Neural cell (in vitro differentiated cells): ENCODE results near the gene NUDT3.

ENCODE experiments used
- CTCF ChIP-seq: fragments of 450-650 bp; IDR thresholded peaks from 2 replicates; pipeline ENCODE4 v1.5.1; 2014; ENCODE audit warnings: antibody characterized with exemption, mild to moderate bottlenecking, moderate library complexity; ENCODE audit not compliant: poor library complexity, severe bottlenecking
- EP300 ChIP-seq: fragments of 450-650 bp; conservative IDR thresholded peaks from 2 replicates; pipeline ENCODE4 v1.6.1; 2014; ENCODE audit warnings: antibody characterized with exemption, mild to moderate bottlenecking, moderate library complexity; ENCODE audit not compliant: poor library complexity, severe bottlenecking
- MXI1 ChIP-seq: fragments of 450-650 bp; conservative IDR thresholded peaks from 2 replicates; pipeline ENCODE4 v1.6.1; 2014; ENCODE audit warnings: antibody characterized with exemption, mild to moderate bottlenecking; ENCODE audit not compliant: poor library complexity, severe bottlenecking
- POLR2AphosphoS5 ChIP-seq: IDR thresholded peaks from 2 replicates; pipeline ENCODE4 v1.6.1; 2012
- RAD21 ChIP-seq: fragments of 450-650 bp; conservative IDR thresholded peaks from 2 replicates; pipeline ENCODE4 v1.6.1; 2014; ENCODE audit warnings: antibody characterized with exemption, mild to moderate bottlenecking, moderate library complexity
- SMC3 ChIP-seq: fragments of 450-650 bp; conservative IDR thresholded peaks from 2 replicates; pipeline ENCODE4 v1.6.1; 2014; ENCODE audit warnings: antibody characterized with exemption, mild to moderate bottlenecking, moderate library complexity; ENCODE audit not compliant: poor library complexity
- TAF1 ChIP-seq: IDR thresholded peaks from 2 replicates; pipeline ENCODE4 v1.6.1; 2012; ENCODE audit warnings: low read depth

DNA sequence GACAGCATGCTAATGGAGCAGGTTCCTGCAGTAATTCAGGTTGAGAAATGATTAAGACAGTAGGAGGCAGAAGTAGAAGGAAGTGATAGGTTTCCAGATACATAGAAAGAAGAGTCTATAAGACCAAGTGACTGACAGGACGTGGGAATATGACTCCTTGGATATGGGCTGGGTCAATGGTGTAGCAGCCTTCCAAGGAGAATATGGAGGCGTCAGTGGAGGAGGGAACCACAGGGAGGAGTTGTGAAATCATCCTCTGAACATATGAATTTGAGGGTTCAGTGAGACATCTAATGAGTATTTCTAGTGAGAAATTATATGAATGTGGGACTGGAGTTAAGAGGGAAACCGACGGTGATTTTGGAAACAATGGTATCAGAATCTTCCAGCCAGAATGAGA lies 43.3 kb downstream of the NUDT3 start:
- no peak for TF ChIP-seq TAF1
- no peak for TF ChIP-seq CTCF
- TF ChIP-seq EP300: no peak
- TF ChIP-seq MXI1: no peak
- no peak for TF ChIP-seq SMC3
- TF ChIP-seq RAD21: no peak
- no peak for TF ChIP-seq POLR2AphosphoS5
